Germinal center (tissue), 1 donor: ENCODE measurements around the gene S100A6.
A peak's percentile ranks its signal among the peaks of the same experiment; 100 is the strongest.
"Not testable (repeated sequence)": the region's sequence is repeated elsewhere in the genome, so short reads cannot be mapped to it uniquely, and the experiment has no call there.

ENCODE experiments used
- DNase-seq: peaks from one replicate; pipeline ENCODE4 v3.0.0; 2012; ENCODE audit warnings: mixed read lengths, low spot score

The S100A6 gene

GRCh38 chr1:153531638-153532037 lies 4.2 kb downstream of the S100A6 start:
- no peak for DNase-seq

GRCh38 chr1:153527683-153528040 lies 8.1 kb downstream of the S100A6 start:
- DNase-seq, result no peak

GRCh38 chr1:153527023-153527682 lies 8.6 kb downstream of the S100A6 start:
- DNase-seq, result no peak

- DNase-seq, result no peak
Measured at GRCh38 chr1:153526132-153526543, 9.7 kb downstream of the S100A6 start.

GRCh38 chr1:153525088-153525728 lies 10.6 kb downstream of the S100A6 start:
- no peak for DNase-seq

GRCh38 chr1:153522353-153523048 lies 13.3 kb downstream of the S100A6 start:
- not testable (repeated sequence) for DNase-seq

- not testable (repeated sequence) for DNase-seq
Measured at GRCh38 chr1:153521808-153522207, 14.0 kb downstream of the S100A6 start.

- DNase-seq, result no peak
Measured at GRCh38 chr1:153520818-153521476, 14.8 kb downstream of the S100A6 start.

GRCh38 chr1:153520137-153520691 lies 15.6 kb downstream of the S100A6 start:
- not testable (repeated sequence) for DNase-seq

- DNase-seq, result no peak
Measured at GRCh38 chr1:153519242-153519641, 16.5 kb downstream of the S100A6 start.

- DNase-seq, result no peak
Measured at GRCh38 chr1:153515504-153516394, 20.0 kb downstream of the S100A6 start.

- DNase-seq, result no peak
Measured at GRCh38 chr1:153513666-153514065, 22.1 kb downstream of the S100A6 start.

- no peak for DNase-seq
Measured at GRCh38 chr1:153513023-153513422, 22.8 kb downstream of the S100A6 start.

- DNase-seq, result peak; percentile 68
Measured at GRCh38 chr1:153510984-153511410, 24.8 kb downstream of the S100A6 start.

GRCh38 chr1:153509729-153510354 lies 25.9 kb downstream of the S100A6 start:
- DNase-seq, result peak; percentile 64

- DNase-seq, result no peak
Measured at GRCh38 chr1:153509036-153509435, 26.8 kb downstream of the S100A6 start.

GRCh38 chr1:153507926-153508583 lies 27.7 kb downstream of the S100A6 start:
- no peak for DNase-seq

- DNase-seq, result no peak
Measured at GRCh38 chr1:153506831-153507413, 28.9 kb downstream of the S100A6 start.

- no peak for DNase-seq
Measured at GRCh38 chr1:153506386-153506785, 29.4 kb downstream of the S100A6 start.

GRCh38 chr1:153505576-153505975 lies 30.2 kb downstream of the S100A6 start:
- no peak for DNase-seq
